HAP-1 (cell line): ENCODE data around the gene PTRHD1.

Experiments
- DNase-seq, 2 experiments: peaks; one replicate each; pipeline ENCODE4 v3.0.0-alpha.2; 2016 to 2020; ENCODE audit warnings: low spot score in 2 of 2
- H3K27me3 ChIP-seq: fragments of 250-450 bp; sonication (Bioruptor Pico); 2 replicates; pipeline ENCODE4 v1.5.1; 2020; ENCODE audit warnings: low read depth, mild to moderate bottlenecking, moderate library complexity
- H3K36me3 ChIP-seq: fragments of 250-450 bp; sonication (Bioruptor Pico); replicated peaks from 2 replicates; pipeline ENCODE4 v1.5.1; 2020; ENCODE audit warnings: mild to moderate bottlenecking
- H3K4me1 ChIP-seq: fragments of 250-450 bp; sonication (Bioruptor Pico); 2 replicates; pipeline ENCODE4 v1.5.1; 2020; ENCODE audit warnings: mild to moderate bottlenecking
- H3K4me3 ChIP-seq: fragments of 250-450 bp; sonication (Bioruptor Pico); 2 replicates; pipeline ENCODE4 v1.5.1; 2020; ENCODE audit warnings: mild to moderate bottlenecking, moderate library complexity
- H3K9me3 ChIP-seq: fragments of 250-450 bp; sonication (Bioruptor Pico); 2 replicates; pipeline ENCODE4 v1.5.1; 2020; ENCODE audit warnings: mild to moderate bottlenecking, moderate library complexity
- in situ Hi-C: fragments of 300-500 bp; cut with MboI; formaldehyde crosslinking; loops from 3 replicates; pipeline ENCODE4 v1.14.3; 2020; ENCODE audit warnings: low sequenced_read_pairs, inconsistent platforms, mixed read lengths

Gene PTRHD1

GRCh38 chr2:24744356-24744755, 48.8 kb downstream of the PTRHD1 start:
- H3K9me3 ChIP-seq, result no peaks in the 10 kb centered on the region
- in situ Hi-C loops, result no loop called here
- H3K4me3 ChIP-seq, result no peak overlapping the region
- no peaks in the 10 kb centered on the region for H3K27me3 ChIP-seq
- H3K4me1 ChIP-seq, result no peaks in the 10 kb centered on the region; the same call in 1 of the 2 replicates
- DNase-seq, result no peak
- no peaks in the 10 kb centered on the region for H3K36me3 ChIP-seq

- no peaks in the 10 kb centered on the region; the same call in 1 of the 2 replicates for H3K4me1 ChIP-seq
- in situ Hi-C loops, result no loop called here
- no peaks in the 10 kb centered on the region for H3K36me3 ChIP-seq
- no peak overlapping the region for H3K4me3 ChIP-seq
- no peaks in the 10 kb centered on the region for H3K9me3 ChIP-seq
- DNase-seq, result no peak
- H3K27me3 ChIP-seq, result no peaks in the 10 kb centered on the region
These were observed 49.3 kb downstream of the PTRHD1 start for GRCh38 chr2:24743924-24744323.

GRCh38 chr2:24742730-24743129, 50.5 kb downstream of the PTRHD1 start:
- Histone ChIP-seq H3K36me3 (no peaks in the 10 kb centered on the region), H3K4me1 (peaks cover 3% of the 10 kb centered on the region), H3K27me3 (no peaks in the 10 kb centered on the region), H3K9me3 (no peaks in the 10 kb centered on the region), H3K4me3 (no peak overlapping the region)
- DNase-seq, result no peak
- in situ Hi-C loops, result no loop called here

GRCh38 chr2:24740142-24740541, 53.0 kb downstream of the PTRHD1 start:
- Histone ChIP-seq H3K4me1 (peaks cover 6% of the 10 kb centered on the region), H3K9me3 (no peaks in the 10 kb centered on the region), H3K4me3 (no peak overlapping the region), H3K36me3 (no peaks in the 10 kb centered on the region), H3K27me3 (no peaks in the 10 kb centered on the region)
- no peak for DNase-seq
- in situ Hi-C loops, result no loop called here
